SK-N-SH treated with all-trans-retinoic acid at 6 μM for 48 hours (cell line): ENCODE results near the gene ARHGDIA.

Experiments
- ATAC-seq: fragments of 200-7000 bp; cut with Tn5 transposase; 3 replicates; pipeline ENCODE4 v1.9.1; 2020; ENCODE audit warnings: mild to moderate bottlenecking, moderate library complexity
- ARNTL ChIP-seq: fragments of 450-650 bp; formaldehyde crosslinking; IDR thresholded peaks from 2 replicates; pipeline ENCODE4 v1.5.0; 2020; ENCODE audit warnings: low read depth, mild to moderate bottlenecking, moderate library complexity, borderline replicate concordance
- BACH2 ChIP-seq: fragments of 250-450 bp; sonication (Bioruptor Pico); IDR thresholded peaks from 2 replicates; pipeline ENCODE4 v1.9.0; 2021; ENCODE audit warnings: mild to moderate bottlenecking, borderline replicate concordance
- CREB5 ChIP-seq: fragments of 250-450 bp; sonication (Bioruptor Pico); IDR thresholded peaks from 2 replicates; pipeline ENCODE4 v1.5.1; 2020; ENCODE audit warnings: low read depth, mild to moderate bottlenecking, moderate library complexity
- CSDC2 ChIP-seq: fragments of 250-450 bp; sonication (Bioruptor Pico); IDR thresholded peaks from 2 replicates; pipeline ENCODE4 v1.5.0; 2020; ENCODE audit warnings: mild to moderate bottlenecking, moderate library complexity
- ESRRG ChIP-seq: fragments of 250-450 bp; sonication (Bioruptor Pico); IDR thresholded peaks from 2 replicates; pipeline ENCODE4 v1.6.1; 2021; ENCODE audit warnings: mild to moderate bottlenecking
- GLIS3 ChIP-seq: fragments of 250-450 bp; sonication (Bioruptor Pico); IDR thresholded peaks from 2 replicates; pipeline ENCODE4 v1.5.0; 2020; ENCODE audit warnings: mild to moderate bottlenecking, moderate library complexity
- ISL1 ChIP-seq: fragments of 250-450 bp; sonication (Bioruptor Pico); IDR thresholded peaks from 2 replicates; pipeline ENCODE4 v2.1.2; 2022; ENCODE audit warnings: mild to moderate bottlenecking, moderate library complexity
- OSR1 ChIP-seq: fragments of 250-450 bp; sonication (Bioruptor Pico); IDR thresholded peaks from 2 replicates; pipeline ENCODE4 v1.8.0; 2022; ENCODE audit warnings: moderate library complexity, mild to moderate bottlenecking, inconsistent platforms
- PATZ1 ChIP-seq: fragments of 250-450 bp; sonication (Bioruptor Pico); IDR thresholded peaks from 2 replicates; pipeline ENCODE4 v1.8.0; 2020; ENCODE audit warnings: mild to moderate bottlenecking, moderate library complexity, borderline replicate concordance
- POU6F1 ChIP-seq: fragments of 250-450 bp; sonication (Bioruptor Pico); IDR thresholded peaks from 2 replicates; pipeline ENCODE4 v1.8.0; 2021; ENCODE audit warnings: low read depth, mild to moderate bottlenecking, moderate library complexity, borderline replicate concordance
- RARB ChIP-seq: fragments of 250-450 bp; sonication (Bioruptor Pico); IDR thresholded peaks from 2 replicates; pipeline ENCODE4 v1.8.0; 2021; ENCODE audit warnings: mild to moderate bottlenecking, moderate library complexity
- SNAI2 ChIP-seq: fragments of 250-450 bp; sonication (Bioruptor Pico); IDR thresholded peaks from 2 replicates; pipeline ENCODE4 v1.5.0; 2020; ENCODE audit warnings: mild to moderate bottlenecking, moderate library complexity
- TCF4 ChIP-seq: fragments of 250-450 bp; sonication (Bioruptor Pico); IDR thresholded peaks from 2 replicates; pipeline ENCODE4 v1.8.0; 2021; ENCODE audit warnings: mild to moderate bottlenecking, moderate library complexity, borderline replicate concordance
- TOX ChIP-seq: fragments of 250-450 bp; sonication (Bioruptor Pico); IDR thresholded peaks from 2 replicates; pipeline ENCODE4 v1.8.0; 2021; ENCODE audit warnings: mild to moderate bottlenecking, moderate library complexity, borderline replicate concordance
- TSHZ2 ChIP-seq: fragments of 250-450 bp; sonication (Bioruptor Pico); IDR thresholded peaks from 2 replicates; pipeline ENCODE4 v1.5.0; 2020; ENCODE audit warnings: mild to moderate bottlenecking, moderate library complexity
- ZC3H10 ChIP-seq: fragments of 250-450 bp; sonication (Bioruptor Pico); IDR thresholded peaks from 2 replicates; pipeline ENCODE4 v1.5.1; 2021; ENCODE audit warnings: mild to moderate bottlenecking, moderate library complexity
- ZFP30 ChIP-seq: fragments of 450-650 bp; formaldehyde crosslinking; IDR thresholded peaks from 2 replicates; pipeline ENCODE4 v1.5.0; 2022; ENCODE audit warnings: mild to moderate bottlenecking, moderate library complexity
- ZNF565 ChIP-seq: fragments of 450-650 bp; formaldehyde crosslinking; conservative IDR thresholded peaks from 2 replicates; pipeline ENCODE4 v1.5.0; 2020; ENCODE audit warnings: low read depth, mild to moderate bottlenecking, moderate library complexity
- ZNF70 ChIP-seq: fragments of 450-650 bp; formaldehyde crosslinking; IDR thresholded peaks from 2 replicates; pipeline ENCODE4 v1.5.0; 2020; ENCODE audit warnings: mild to moderate bottlenecking, moderate library complexity
- ZNF8 ChIP-seq: fragments of 450-650 bp; formaldehyde crosslinking; IDR thresholded peaks from 2 replicates; pipeline ENCODE4 v1.5.0; 2020; ENCODE audit warnings: mild to moderate bottlenecking, moderate library complexity
- TF ChIP-seq, protein P1 (sequence below): fragments of 250-450 bp; sonication (Bioruptor Pico); IDR thresholded peaks from 2 replicates; pipeline ENCODE4 v1.5.1; 2021; ENCODE audit warnings: mild to moderate bottlenecking, moderate library complexity

Gene ARHGDIA

GRCh38 chr17:81843713-81844326, 27.3 kb downstream of the ARHGDIA start:
- TF ChIP-seq CSDC2 (CRISPR knock-in tag) = no peak
- TF ChIP-seq PATZ1 = no peak
- TF ChIP-seq ZNF565 (CRISPR knock-in tag) = no peak
- no peak for TF ChIP-seq OSR1 (CRISPR knock-in tag)
- no peak for TF ChIP-seq TCF4 (CRISPR knock-in tag)
- no peak for TF ChIP-seq ESRRG
- TF ChIP-seq GLIS3 (CRISPR knock-in tag) = no peak
- no peak for TF ChIP-seq ZNF8 (CRISPR knock-in tag)
- TF ChIP-seq BACH2 = no peak
- TF ChIP-seq ISL1 = no peak
- no peak for TF ChIP-seq POU6F1
- TF ChIP-seq ZFP30 (CRISPR knock-in tag) = no peak
- no peak for TF ChIP-seq SNAI2 (CRISPR knock-in tag)
- TF ChIP-seq ZNF70 = no peak
- no peak for TF ChIP-seq TOX (CRISPR knock-in tag)
- TF ChIP-seq, protein P1, sequence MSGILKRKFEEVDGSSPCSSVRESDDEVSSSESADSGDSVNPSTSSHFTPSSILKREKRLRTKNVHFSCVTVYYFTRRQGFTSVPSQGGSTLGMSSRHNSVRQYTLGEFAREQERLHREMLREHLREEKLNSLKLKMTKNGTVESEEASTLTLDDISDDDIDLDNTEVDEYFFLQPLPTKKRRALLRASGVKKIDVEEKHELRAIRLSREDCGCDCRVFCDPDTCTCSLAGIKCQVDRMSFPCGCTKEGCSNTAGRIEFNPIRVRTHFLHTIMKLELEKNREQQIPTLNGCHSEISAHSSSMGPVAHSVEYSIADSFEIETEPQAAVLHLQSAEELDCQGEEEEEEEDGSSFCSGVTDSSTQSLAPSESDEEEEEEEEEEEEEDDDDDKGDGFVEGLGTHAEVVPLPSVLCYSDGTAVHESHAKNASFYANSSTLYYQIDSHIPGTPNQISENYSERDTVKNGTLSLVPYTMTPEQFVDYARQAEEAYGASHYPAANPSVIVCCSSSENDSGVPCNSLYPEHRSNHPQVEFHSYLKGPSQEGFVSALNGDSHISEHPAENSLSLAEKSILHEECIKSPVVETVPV (CRISPR knock-in tag) = no peak
- TF ChIP-seq ZC3H10 (CRISPR knock-in tag) = no peak
- ATAC-seq = no peak

- TF ChIP-seq BACH2 (no peak), CREB5 (CRISPR knock-in tag) (no peak), TSHZ2 (no peak), RARB (CRISPR knock-in tag) (no peak), ESRRG (no peak), TCF4 (CRISPR knock-in tag) (no peak), SNAI2 (CRISPR knock-in tag) (no peak), ISL1 (no peak), ZNF565 (CRISPR knock-in tag) (no peak), GLIS3 (CRISPR knock-in tag) (no peak), ZFP30 (CRISPR knock-in tag) (no peak), TOX (CRISPR knock-in tag) (no peak), POU6F1 (no peak), ARNTL (CRISPR knock-in tag) (no peak)
- no peak; the same call in 1 of the 3 replicates for ATAC-seq
These were observed 28.2 kb downstream of the ARHGDIA start for GRCh38 chr17:81842725-81843504.
